Activated CD4-positive, alpha-beta T cell treated with anti-CD3 and anti-CD28 coated beads, Interleukin-2, amount 50 U/mL, for 1 hour (primary cell): ENCODE measurements around the gene MAN1B1.

Source experiments
- DNase-seq: peaks from one replicate; pipeline ENCODE4 v3.0.0-alpha.2; 2020

Gene MAN1B1

DNA sequence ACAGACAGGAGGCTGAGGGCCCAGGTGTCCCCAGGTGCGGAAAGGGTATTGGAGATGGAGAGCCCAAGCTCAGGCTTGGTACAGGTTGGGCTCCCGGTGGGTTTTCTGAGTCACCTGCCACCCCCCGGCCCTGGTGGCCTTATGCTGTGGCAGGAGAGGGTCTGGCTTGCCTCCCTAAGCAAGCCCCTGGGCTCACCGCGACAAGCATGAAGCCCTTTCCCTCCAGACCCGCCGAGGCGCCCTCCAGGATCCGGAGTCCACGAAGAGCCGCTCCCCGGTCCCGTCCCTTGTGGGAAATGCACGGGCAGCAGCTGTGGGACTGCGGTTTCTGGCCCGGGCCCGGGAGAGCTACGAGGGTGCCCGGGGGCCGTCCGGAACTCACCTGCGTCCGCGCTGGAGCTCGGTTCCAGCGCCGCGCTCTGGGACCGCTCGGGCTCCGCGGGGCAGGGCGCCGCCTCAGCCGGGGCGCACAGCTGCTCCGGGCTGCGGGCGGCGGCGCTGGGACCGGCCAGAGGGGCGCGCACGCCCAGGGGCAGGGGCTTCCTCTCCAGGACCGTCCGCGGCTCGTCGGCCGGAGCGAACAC, 17.2 kb upstream of the MAN1B1 start:
- DNase-seq: no peak

DNA sequence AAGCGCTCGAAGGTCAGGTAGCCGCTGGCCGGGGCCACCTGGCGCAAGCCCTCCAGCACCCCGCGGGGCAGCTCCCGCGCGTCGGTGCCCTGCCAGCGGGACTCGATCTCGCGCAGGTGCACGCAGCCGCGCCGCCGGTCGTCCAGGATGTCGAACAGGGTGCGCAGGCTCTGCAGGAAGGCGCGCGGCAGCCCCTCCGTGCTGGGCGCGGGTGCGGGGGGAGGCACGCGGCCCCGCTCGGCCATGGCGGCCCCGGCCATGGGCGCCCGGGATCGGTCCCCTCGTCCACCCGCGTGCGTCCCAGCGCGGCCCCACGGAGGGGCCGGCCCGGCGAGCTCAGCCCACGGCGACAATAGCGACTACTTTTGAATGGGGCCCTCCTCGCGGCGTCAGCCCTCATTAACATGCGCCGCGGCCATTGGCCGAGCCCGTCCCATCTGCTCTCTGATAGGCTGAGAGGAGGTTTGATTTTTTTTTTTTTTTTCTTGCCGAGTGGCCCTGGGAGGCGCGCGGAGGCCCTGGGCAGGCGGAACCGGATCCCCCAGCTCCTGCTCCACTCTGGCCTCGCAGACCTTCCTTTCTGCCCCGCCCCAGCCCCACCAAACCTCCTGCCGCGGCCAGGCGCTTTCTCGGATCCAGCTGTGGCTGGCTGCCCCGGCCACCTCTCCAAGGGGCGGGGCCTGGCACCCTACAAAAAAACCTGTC, 16.4 kb upstream of the MAN1B1 start, which contains the start of gene SAPCD2:
Gene SAPCD2 (minus strand): TSS at position 357 of the 705 bp plus-strand sequence. CDS start 97 bp downstream, at position 260.
- peak; percentile 80 for DNase-seq

GRCh38 chr9:137070906-137071275, 15.9 kb upstream of the MAN1B1 start:
- DNase-seq: no peak

- no peak for DNase-seq
These were observed 15.5 kb upstream of the MAN1B1 start for GRCh38 chr9:137071282-137071681.

DNA sequence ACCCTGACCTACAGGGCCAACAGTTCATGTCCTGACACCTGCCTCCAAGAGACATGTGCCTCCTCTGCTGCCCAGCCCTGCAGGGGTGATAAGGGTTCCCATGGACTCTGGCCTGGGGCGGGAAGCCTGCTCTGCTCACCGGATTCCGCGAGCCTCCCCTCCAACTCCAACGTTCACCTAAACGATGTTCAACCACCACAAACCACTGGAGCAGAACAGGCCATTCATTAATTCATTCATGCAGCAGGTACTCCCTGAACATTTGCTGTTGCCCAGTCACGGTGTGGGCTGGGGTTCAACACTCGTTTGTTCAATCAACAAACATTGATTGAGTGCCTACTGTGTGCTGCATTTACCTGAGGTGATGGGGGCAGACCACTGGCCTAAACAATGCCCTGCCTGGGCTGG, 12.8 kb upstream of the MAN1B1 start:
- DNase-seq: no peak

DNA sequence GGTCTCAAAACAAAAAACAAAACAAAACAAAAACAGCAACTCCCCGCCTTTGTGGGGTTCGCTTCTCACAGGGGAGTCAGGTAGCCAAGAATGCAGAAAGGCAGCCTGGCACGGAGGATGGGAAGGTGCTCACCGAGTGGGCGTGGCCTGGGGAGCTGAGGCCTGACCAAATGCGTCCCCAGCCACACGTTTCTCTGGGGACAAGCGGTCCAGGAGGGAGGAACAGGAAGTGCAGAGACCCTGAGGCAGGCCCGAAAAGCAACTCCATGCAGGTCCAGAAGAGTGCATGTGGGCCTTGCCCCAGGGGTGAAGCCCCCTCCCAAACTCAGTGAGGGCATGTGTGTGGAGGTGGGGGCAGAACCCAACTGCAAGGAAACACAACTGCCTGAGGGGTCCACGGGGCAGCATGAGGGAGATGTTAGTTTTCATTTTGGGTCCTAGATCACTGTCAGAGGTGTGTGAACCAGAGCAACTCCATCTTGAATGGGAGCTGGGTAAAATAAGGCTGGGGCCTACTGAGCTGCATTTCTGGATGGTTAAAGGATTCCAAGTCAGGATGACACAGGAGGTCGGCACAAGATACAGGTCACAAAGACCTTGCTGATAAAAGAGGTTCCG, 12.0 kb upstream of the MAN1B1 start:
- no peak for DNase-seq

DNA sequence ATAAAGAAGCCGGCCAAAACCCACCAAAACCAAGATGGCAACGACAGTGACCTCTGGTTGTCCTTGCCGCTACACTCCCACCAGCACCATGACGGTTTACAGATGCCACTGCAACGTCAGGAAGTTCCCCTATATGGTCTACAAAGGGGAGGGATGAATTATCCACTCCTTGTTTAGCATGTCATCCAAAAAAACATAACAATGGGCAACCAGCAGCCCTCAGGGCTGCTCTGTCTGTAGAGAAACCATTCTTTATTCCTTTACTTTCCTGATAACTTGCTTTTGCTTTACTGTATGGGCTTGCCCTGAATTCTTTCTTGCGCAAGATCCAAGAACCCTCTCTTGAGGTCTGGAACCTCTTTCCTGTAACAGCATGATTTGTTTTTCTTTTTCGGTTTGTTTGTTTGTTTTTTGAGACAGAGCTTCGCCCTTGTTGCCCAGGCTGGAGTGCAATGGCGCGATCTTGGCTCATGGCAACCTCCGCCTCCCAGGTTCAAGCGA, 11.5 kb upstream of the MAN1B1 start:
- DNase-seq: no peak

GRCh38 chr9:137076636-137077009, 10.2 kb upstream of the MAN1B1 start:
- no peak for DNase-seq

DNA sequence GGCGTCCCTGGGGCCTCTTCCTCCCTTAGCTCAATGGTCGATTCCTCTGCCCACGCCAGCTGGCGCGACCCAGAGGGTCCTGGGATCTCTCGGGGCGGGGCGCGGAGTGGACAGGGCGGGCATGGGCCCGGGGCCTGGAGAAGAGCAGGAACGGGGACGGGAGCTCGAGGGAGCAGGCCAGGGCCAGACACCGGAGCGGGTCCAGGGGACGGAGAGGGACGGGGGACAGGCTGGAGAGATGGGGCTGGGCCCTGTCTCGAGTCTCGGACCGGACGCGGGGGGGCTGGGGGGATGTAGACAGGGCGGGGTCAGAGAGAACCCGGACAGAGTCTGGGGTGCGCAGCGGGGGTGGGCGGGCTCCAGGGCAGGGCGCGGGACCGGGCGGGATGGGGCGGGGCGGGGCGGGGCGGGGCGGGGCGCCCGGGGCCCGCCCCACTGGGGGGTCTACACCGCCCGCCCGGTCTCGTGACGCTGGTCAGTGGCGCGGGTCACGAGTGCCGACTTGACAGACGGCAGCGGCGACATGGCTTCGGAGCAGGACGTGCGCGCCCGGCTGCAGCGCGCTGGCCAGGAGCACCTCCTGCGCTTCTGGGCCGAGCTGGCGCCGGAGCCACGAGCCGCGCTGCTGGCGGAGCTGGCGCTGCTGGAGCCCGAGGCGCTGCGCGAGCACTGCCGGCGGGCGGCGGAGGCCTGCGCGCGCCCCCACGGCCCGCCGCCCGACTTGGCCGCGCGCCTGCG, 9.6 kb upstream of the MAN1B1 start, which contains the start of gene UAP1L1:
Gene UAP1L1 (plus strand): TSS at position 508 of the 738 bp plus-strand sequence. CDS start 16 bp downstream, at position 524.
- peak; percentile 31 for DNase-seq

DNA sequence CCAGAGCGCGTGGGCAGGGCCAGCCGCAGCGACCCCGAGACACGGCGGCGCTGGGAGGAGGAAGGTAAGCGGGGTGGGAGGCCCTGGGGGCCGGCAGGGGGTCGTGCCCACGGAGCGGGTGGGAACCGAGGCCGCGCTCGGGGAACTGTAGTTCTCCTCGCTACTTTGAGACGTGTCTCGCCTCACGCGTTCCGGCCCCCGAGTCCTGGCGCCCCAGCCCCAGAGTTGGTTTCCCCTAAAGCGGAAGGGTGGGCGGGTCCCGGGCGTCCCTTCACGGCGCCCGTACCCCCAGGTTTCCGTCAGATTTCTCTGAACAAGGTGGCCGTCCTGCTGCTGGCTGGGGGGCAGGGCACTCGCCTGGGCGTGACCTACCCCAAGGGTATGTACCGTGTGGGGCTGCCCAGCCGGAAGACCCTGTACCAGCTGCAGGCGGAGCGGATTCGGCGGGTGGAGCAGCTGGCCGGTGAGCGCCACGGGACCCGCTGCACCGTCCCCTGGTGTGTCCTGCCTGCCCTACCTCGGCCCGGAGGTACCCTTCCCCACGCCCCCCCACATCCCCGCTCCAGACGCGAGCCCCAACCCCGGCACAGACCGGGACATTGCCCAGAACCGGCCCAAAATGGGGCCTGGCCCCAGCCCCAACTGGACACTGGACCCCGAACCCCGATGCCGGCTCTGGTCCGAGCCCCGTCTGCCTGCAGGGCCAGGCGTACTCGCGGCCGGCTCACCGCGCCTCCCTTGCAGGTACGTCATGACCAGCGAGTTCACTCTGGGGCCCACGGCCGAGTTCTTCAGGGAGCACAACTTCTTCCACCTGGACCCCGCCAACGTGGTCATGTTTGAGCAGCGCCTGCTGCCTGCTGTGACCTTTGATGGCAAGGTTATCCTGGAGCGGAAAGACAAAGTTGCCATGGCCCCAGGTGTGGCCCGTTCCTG, 8.8 kb upstream of the MAN1B1 start:
- peak; percentile 22 for DNase-seq

GRCh38 chr9:137078701-137079400, 7.9 kb upstream of the MAN1B1 start:
- DNase-seq: no peak

- no peak for DNase-seq
These were observed 7.4 kb upstream of the MAN1B1 start for GRCh38 chr9:137079401-137079787.

GRCh38 chr9:137080260-137081122, 6.3 kb upstream of the MAN1B1 start:
- no peak for DNase-seq

GRCh38 chr9:137082222-137082924, 4.4 kb upstream of the MAN1B1 start:
- no peak for DNase-seq

GRCh38 chr9:137082925-137083290, 3.9 kb upstream of the MAN1B1 start:
- DNase-seq: no peak

GRCh38 chr9:137083394-137084004, 3.3 kb upstream of the MAN1B1 start:
- no peak for DNase-seq

- no peak for DNase-seq
These were observed 2.3 kb upstream of the MAN1B1 start for GRCh38 chr9:137084526-137084925.

DNA sequence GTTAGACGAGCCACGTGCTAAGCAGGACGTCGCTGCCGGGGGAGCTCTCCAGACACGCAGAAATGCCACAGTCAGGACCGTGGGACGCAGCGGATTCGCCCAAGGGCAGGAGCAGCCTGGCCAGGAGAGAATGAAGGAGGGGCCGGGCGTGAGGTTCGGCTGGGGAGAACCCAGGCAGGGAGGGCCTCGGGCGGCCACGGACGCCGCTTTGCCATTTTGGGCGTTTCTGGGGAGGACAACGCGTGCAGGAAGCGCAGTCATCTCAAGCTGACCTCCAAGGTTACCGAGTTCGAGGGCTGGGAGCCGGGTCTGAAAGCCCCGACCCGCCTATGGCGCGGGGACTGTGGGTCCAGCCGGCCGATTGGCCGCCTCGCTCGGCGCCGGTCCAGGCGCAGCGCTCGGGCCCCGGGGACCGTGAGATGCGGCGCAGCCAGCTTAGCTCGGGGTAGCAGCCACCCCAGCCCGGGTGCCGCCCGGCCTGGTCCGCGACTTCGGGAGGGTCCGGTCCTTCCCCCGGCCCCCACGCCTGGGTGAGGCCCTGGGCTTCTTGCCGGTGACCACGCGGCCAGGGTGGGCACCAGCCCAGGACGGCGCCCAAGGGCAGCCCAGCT, 760 bp upstream of the MAN1B1 start:
- peak; percentile 24 for DNase-seq

DNA sequence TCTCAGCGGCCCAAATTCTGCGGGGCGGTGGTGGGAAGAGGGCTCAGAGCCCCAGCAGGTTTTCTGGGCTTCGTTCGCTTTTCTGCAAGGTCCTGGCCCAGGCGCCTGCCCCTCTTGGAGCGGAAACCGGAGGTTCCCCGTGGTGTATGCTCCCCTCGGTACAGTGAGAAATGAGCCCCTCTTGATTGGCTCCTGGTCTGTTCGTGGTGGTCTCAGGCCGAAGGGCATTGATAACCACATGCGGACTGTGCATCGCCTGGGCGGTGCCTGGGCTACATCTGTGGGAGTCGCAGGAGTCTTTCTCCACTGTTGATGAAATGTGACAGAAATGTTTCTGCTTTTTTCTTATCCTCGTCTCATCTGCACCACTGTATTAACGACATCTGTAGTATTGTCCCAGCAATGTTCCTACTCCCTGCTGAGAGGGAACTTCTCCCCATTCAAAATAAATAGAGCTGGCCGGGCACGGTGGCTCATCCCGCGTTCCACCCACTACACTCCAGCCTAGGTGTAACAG, 682 bp downstream of the MAN1B1 start:
- DNase-seq: no peak
